GM21576 (cell line): ENCODE data around the gene GHRL.
"Not testable (repeated sequence)": the region's sequence is repeated elsewhere in the genome, so short reads cannot be mapped to it uniquely, and the experiment has no call there.

Source experiments
- ATAC-seq: cut with Tn5 transposase; IDR thresholded peaks from one replicate; pipeline ENCODE4 v1.9.1; 2021; ENCODE audit warnings: mild to moderate bottlenecking, moderate library complexity; ENCODE audit not compliant: unreplicated experiment

The GHRL gene

DNA sequence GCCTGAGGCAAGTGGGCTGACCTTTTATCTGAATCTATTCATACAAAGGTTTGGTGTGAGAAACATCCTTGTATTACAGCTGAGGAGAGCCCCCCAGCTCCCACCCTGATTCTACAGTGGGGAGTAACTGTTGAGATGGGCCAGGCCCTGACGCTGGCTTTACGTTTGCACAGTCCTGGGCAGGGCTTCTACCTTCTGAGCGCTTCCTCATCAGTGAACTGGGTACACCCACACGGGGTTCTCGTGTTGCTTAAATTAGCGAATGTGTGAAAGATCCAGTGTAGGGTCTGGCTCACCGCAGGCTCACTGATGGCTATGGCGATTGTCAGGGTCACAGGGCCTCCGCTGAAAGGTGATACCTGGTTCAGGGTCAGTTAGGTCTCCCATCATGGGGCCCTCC, 7.3 kb upstream of the GHRL start:
- no peak for ATAC-seq

DNA sequence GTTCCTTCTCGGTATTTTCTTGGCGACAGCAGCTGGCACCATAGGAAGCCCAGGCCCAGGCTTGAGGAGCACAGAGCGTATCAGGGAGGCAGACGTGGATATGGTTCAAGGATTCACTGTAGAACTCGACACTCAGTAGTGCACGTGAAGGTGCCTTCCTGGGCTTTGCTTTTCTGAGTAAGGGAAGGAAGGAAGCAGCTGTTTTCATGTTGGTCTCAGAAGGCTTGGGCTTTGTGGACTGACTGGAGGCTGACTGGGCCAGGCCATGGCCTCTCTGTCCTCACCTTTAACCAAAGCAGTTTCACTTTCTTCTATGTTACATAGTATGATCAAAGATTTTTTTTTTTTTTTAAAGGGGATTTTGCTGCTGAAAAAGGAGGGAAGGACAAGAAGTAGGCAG, 6.9 kb upstream of the GHRL start:
- peak; percentile 55 for ATAC-seq

DNA sequence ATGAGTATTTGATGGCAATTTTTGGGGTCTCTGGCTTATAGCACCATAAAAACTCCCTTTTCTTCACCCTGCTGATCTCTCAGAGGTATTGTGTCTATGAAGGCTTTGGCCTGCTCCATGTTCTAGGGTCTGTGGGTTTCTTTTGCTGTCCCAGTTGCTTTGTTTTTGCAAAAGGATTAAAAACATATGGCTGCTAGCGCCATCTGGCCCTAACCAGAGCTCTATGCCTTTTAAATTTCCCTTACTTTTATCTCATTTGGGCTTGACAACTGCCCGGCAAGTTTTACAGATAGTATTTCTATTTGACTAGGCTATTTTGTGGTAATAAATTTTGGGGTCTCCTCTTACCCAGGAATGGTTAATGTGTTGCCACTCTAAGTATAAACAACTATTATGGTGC, 6.4 kb upstream of the GHRL start:
- ATAC-seq: no peak

DNA sequence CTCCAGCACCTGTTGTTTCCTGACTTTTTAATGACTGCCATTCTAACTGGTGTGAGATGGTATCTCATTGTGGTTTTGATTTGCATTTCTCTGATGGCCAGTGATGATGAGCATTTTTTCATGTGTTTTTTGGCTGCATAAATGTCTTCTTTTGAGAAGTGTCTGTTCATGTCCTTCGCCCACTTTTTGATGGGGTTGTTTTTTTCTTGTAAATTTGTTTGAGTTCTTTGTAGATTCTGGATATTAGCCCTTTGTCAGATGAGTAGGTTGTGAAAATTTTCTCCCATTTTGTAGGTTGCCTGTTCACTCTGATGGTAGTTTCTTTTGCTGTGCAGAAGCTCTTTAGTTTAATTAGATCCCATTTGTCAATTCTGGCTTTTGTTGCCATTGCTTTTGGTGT, 5.3 kb upstream of the GHRL start:
- ATAC-seq: not testable (repeated sequence)

DNA sequence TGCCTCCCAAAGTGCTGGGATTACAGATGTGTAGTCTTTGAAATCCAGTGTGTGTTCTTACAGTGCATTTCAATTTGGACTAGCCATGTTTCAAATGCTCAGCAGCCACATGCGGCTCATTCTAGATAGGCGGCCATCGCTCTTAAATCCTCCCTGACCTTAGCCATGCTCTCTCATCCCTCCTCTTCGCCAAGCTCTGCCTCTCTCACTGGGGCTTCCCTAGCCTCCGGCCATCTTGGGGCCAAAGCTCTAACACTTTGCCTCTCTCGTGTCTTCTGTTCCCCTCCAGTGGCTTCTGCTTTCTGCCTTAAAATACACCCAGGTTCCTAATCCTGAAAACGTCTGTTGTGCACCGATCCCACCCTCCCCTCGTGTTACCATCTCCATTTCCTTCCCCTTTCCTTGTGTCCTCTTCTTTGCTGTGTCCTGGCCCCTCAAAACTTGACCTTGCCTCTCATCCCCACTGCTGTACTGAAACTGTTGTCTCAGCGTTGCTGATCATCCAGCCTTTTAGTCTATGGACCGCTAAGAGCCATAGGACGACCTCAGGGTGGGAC, 1.4 kb upstream of the GHRL start:
- no peak for ATAC-seq

DNA sequence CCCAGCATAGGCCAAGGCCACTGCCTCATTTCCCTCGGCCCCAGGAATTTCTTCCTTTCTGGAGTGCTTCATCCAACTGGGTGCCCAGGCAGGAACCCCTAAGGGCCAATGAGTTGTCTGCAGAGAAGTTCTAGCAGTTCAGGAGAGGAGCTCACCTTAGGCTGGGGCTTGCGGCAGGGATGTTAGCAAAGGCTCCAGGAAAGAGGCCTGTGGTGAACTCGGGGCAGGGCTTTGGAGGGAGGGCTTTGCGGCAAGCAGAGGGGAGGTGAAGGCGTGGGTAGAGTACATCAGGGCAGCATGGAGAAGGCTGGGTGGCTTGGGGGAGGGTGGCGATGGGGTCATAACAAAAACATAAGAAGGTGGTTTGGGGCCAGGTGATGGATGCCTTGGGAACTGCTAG, 1.1 kb downstream of the GHRL start:
- ATAC-seq: no peak

DNA sequence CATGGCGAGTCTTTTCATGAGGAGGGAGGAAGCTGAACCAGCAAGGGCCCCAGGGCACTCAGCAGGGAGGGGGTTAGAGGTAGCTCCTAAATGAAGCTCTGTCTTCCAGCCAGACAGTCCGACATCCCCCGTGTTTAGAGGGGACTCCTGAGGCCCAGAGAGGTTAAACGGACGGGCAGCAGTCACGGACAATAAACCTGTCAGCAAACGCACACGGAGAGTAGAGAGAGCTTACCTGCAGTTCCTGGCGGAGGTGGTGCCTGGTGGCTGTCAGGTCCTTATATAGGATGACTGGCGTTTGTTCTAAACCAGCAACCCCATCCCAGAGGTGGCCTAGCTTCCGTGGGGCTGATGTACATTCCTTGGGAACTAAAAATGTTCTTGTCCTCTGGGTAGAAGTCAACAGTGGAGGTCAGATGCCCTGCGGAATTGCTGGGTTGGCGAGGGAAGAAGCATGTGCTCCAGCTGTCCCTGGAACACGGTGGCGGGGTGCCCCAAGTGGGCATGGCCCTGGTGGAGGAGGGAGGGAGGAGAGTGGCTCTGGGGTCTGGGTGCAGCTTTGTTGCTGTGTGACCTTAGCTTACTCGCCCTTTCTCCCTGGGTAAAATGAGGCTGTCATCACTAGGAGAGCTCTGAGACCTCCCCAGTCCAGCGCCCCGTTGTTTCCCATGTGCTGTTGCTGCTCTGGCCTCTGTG, 2.1 kb downstream of the GHRL start:
- ATAC-seq: no peak

DNA sequence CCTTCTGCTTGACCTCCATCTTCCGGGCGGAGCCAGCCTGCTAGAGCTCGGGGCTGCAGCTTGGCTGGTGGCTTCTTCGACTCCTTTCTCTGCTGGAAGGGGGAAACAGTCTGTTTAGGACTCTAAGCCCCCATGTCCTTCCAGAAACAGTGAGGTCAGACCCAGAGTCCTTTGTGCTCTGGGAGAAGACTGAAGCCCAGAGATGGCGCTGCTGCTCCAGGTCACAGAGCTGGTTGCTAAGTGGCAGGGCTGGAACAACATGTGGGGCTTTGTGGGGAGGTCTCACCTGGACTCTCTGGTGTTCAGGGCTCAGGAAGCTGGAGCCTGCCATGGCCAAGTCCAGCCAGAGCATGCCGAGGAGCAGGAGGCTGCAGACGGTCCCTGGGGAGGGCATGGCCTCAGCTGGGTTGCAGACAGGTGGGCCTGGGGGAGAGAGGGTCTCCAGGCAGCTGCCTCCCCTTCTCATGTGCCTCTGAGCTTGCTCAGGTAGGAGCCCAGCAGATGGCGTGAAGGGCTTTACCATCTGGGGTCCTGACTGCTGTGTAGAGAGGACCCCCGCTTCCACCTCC, 2.9 kb downstream of the GHRL start:
- no peak for ATAC-seq

DNA sequence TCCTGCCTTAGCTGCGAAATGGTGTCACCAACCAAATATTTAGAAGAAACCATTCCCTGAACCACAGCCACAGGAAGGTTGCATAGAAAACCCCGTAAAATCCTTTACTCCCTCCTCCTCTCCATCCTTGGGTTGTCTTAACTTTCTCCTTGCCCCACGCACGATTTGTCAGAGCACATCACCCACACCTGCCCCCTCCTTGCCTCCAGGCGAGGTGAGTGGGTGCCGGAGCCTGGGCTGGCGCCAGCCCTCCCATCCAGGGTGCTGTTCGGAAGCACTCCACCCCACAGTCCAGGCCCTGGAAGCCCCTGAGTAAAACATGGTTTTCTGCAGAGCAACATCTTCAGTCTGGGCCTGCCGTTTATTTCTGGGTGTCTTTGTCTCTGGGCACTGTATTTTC, 3.7 kb downstream of the GHRL start:
- ATAC-seq: no peak

DNA sequence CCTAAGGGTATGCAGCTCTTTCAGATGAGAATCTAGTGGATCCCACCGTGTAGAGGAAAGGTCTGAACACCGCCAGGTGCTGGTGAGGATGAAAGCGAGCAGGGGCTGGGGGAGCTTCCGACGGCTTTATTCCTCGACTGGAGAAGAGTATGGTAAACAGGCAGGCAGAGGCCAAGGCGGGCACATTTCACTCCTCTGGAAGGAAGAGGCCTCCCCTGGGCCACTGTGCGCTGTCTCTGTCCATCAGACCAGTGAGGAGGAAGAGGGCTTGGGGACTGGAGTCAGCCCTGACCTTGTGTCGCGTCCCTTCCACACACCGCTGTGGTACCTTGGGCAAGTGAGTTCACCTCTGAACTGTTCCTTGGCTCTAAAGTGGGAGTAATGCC, 4.2 kb downstream of the GHRL start:
- no peak for ATAC-seq

DNA sequence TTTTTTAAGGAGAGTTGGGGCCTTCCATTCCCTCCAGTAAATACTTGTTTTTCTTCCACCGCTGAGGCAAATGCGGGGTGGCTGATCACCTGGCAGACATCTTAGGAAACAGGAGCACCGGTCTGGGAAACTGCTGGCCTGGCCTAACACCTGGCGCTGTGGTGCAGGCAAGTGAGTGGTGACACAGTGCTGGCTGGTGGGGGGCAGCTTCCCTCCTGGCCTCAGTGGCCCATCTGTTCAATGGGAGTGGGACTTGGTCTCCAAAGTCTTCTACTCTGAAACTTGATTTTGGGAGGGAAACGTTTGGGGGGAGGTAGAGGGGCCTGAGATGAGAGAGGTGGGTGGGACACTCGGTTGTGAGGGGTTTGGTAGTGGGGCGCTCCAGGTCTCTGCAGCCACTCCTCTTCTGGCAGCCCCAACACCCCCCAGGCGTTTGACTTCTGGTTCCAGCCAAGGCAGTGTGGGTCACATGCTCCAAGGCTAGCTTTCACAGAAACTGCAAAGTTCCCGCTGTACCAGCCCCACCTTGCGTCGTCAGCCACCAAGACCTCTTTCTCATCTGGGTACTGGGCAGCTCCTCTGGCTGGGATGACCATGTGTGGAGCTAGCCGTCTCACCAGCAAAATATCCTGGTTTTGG, 4.7 kb downstream of the GHRL start:
- ATAC-seq: no peak

DNA sequence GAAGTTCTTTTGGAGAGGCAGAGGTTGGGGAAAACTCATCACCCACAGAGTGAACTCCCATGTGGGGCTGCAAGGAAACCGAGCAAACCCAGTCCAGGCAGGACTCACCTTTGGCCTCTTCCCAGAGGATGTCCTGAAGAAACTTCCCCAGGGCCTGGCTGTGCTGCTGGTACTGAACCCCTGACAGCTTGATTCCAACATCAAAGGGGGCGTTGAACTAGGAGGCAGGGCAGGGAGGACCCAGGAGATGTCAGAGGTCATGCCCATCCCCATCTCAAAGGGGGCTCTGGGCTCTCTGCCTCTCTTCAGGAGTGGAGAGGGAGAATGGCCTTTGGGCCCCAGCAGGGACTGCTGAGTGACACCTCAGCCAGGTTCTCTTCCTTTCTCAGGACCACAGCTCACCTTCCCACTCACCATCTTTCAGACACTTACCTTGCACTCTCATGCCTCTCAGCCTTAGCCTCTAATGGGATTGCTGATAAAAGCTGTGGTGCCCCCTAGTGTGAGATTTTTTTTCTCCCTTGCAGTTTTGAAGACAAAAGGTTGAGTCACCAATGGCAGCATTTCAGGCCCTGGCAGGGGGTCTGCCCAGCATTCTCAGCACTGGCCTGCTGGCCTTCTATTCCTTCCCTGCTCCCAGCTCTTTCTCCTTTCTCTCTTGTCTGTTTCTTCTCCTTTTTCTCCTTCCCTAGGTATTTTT, 6.0 kb downstream of the GHRL start:
- ATAC-seq: no peak

DNA sequence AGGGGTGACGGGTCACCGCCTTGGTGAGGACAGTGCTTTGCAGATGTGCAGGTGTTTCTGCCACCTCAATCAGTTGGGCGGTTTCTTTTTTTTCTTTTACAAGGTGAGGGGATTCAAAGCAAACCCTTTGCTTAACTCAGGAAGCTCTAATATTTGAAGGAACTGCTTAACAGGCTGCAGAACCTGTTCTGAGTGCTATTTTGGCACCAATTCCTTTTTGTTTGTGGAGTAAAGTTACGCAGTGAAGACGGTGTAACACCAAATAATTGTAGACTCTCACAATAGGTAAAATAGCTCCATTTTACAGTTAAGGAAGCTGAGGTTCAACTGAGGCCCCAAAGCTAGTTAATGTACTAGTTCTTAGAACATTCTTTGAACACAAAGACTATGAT, 6.6 kb downstream of the GHRL start:
- no peak for ATAC-seq

DNA sequence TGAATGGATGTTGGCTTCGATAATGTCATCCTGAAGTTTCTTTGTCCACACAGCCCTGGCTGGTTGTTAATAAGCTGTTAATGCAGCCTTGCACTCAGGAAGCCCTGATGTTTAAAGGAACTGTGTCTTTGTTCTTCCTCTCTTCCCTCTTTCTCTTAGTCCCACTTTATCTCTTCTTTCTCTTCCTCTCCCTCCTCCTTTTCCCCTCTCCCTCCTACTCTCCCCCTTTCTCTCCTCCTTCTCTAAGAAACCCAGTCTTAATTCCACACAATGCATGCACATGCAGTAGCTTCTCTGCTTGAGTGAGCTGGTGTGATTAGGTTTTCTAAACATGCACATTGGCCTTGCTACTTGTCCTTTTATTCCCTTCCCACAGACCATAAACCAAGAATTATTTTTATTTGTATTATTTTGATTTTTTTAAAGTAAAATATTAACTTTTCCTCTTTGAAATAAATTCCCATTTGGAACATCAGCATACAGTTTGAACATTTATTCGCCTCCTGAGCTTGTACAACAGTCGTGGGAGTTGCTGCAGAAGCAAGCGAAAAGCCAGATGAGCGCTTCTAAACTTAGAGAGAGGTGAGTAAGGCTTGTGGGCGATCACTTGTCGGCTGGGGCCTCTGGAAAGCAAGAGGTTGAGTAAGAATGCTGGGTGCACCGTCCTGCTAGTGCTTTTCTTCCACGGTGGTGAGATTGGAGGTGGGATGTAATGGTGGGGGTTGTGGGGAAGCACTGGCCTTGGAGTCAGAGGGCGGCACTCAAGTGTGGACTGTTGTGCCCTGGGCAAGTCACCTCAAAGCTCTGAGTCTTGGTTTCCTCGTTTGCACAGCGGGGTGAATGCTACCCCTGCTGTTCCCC, 7.2 kb downstream of the GHRL start:
- ATAC-seq: no peak

DNA sequence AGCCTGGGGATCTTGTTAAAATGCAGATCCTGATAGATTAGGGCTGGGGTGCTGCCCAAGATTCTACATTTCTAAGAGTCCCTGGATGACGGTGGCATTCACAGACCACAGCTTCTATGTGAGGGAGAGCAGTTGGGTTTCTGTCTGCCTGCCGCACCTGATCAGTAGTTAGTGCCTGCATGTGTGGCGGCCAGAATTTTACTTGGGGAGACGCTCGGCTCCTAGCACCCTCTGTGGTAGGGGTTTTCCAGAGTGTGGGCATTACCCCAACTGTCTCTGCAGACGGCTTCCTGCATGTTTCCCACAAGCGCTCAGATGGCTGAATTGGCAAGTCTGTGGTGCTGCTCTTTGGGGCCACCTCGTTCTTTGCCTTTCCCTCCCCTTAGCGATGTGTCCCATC, 8.3 kb downstream of the GHRL start:
- no peak for ATAC-seq

DNA sequence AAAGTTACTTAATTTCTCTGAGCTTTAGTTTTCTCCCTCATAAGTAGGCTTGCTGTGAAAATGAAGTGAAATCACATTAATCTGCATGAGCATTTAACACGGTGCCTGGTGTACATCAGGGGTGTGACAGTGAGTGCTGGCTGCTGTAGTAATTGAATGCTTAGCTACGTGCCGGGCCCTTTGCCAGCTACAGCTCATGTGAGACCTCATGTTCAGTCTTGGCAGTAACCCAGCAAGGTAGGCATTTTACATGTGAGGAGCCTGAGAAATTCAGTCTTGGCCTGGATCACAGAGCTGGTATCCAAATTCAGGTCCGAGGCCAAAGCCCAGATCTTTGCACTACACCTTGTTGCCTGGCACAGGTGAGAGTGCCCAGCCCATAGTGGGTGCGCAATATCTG, 9.1 kb downstream of the GHRL start:
- no peak for ATAC-seq

DNA sequence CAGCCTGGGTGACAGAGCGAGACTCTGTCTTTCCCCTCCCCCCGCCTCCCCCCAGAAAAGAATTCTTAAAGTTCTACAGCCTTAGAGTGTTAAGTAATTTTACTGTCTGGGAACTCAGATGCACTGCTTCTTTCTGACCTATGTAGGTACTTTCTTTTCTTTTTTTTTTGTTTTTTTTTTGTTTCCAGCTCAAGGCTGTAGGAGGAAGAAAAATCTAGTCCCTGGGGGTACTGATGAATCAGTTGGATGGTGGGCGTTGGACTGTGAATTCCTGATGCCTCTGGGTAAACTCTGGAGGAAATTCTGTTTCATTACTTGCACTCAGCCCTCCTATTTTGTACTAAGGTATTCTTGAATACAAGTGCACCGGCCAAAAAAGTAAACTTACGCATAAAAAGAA, 10.8 kb downstream of the GHRL start:
- no peak for ATAC-seq

DNA sequence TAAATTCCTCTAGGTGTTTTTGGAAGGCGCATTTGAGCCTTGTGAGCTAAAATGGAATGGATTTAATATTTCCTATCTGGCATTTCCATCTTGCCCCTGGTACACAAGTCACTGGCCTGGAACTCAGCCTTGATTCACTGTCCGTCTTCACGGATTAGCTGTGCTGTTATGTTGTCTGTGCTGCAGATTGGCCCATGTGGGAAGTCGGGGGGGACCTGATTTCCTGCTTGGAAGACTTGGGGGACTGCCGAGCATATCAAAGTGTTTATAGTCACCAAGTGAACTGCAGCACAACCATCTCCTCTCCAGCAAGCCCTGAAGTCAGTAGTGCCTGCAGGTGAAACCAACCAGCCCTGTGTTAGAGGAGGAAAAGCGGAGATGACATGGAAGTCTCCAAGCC, 12.2 kb downstream of the GHRL start:
- ATAC-seq: no peak

DNA sequence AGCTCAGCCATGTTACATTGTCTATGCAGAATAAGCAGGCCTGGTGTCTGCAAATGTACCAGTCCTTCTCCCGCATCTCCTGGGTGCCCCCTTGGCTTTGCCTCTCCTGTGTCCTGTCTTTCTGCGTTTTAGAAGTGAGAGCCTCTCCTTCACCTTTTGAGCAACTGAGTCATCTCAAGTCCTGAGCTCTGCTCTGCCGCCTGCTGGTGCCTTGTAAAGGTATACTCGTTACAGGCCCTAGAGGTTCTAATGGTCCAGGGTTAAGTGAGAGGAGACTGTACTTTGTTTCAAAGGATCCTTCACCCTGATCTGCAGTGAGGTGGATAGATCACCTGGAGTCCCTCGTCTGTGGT, 12.6 kb downstream of the GHRL start:
- no peak for ATAC-seq

DNA sequence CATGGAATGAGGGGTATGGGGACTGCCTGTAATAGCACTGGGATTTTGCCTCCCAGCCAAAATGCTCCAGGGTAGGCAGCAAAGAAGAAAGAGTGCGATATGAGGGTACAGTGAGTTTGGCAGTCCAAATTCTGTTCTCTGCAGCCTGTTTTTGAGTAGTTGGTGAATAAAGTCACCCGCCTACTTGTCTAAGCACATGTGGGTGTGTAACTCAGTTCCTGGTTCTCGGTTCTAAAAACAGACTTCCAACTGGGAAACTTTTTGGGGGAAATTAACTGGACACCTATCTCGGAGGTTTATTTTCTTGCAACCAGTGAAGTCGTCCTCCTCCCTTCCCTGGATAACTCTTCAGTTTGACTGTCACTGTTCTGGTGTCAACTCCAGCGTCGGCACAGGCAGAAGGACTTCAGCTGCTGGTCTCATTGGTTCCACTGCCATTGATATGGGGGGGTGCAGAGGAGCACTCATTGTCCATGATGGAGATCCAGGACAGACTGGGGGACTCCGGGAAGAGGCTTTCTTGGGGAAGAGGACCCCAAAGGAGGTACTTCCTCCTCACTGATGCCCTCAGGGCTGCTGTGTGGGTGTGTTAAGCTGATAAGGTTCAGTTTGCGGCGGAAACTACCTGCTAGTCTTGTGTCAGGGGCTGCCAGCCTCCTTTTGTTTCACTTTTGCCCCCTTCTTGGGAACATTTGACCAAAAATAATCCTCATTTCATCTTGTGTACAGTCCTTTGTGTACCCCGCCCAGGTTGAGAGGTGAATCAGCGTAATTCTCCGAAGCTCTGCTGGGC, 13.2 kb downstream of the GHRL start:
- ATAC-seq: no peak
